Measurements from ENCODE around the gene ARL5A. TPM values are rescaled to one million over a fixed set of nuclear protein-coding genes. Genes with fewer than 3 reads are reported as not detected.

ARL5A gene
- total RNA-seq, 1 donor from 2014 or later: 129 TPM

DNA sequence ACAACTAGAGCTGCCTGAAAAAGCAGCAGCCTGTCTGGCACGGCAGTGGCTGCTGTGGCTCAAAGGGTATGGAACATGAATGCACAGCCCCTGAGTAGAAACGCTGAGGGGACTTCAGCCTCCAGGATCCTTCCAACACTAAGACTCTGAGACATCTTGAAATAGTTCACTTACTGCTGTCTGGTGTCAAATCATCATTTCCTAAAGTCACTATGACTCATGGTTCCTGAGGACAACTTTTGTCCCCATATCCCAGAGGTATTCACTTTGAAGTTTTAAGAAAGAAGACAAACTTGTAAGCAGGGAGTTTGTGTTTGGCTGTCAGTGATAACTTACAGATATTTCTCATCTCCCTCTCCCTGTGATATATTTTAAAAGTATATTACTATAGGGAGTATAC lies 60.7 kb downstream of the ARL5A start:
- no peaks in the 10 kb centered on the region for H3F3A ChIP-seq (ENCODE audit: low read depth)
- peak; percentile 20 for DNase-seq (ENCODE audit: low spot score)

DNA sequence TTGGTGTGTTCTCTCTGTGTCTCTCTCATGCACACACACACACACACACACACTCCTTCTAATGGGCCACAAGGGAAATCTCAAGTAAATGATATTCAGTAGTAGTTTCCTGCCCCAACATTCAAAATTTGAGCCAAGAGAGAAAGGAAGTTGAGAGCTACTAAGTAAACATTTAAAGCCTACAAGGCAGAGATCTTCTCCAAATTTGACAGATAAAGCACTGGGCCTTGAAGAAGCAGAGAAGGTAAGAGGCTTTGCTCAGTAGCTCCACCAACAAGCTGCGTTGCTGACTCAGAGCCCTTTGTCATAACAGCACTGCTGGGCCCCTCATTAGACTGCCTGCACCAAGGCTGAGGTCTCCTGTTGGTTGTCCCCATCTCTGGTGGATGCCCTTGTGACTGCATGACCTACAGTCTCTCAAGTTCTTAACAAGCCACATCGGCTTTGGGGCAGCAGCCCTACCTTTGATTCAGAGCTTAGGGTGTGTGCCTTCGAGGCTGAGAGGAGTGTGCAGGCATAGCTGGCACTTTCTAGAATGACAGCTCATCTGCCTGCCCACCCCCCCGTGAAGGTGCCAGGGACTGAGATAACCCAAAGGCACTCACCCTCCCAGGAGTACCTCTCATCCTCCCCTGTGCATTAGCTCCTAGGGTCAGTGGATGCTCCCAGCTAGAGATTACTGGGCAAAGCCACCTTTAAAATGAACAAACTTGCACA lies 61.6 kb downstream of the ARL5A start:
- Mint-ChIP-seq H3K27ac (peak overlapping the region; percentile 4), H3K4me3 (no peak overlapping the region), H3K9me3 (peaks cover 2% of the 10 kb centered on the region), H3K36me3 (peaks cover 8% of the 10 kb centered on the region), H3K4me1 (peaks cover 25% of the 10 kb centered on the region), H3K27me3 (ENCODE audit: insufficient read depth, low read depth) (no peaks in the 10 kb centered on the region)
- Histone ChIP-seq H3K79me2 (ENCODE audit: low read depth) (no peaks in the 10 kb centered on the region), H3F3A (ENCODE audit: low read depth) (no peaks in the 10 kb centered on the region), H3K9me3 (ENCODE audit: low read depth) (no peaks in the 10 kb centered on the region), H3K4me1 (peaks cover 15% of the 10 kb centered on the region), H3K36me3 (no peaks in the 10 kb centered on the region), H3K4me2 (no peak overlapping the region), H3K27me3 (no peaks in the 10 kb centered on the region), H3K27ac (no peak overlapping the region), H3K9ac (no peak overlapping the region), H4K20me1 (ENCODE audit: low read depth) (no peaks in the 10 kb centered on the region), H3K4me3 (no peak overlapping the region), H2AFZ (replicated peaks) (no peak overlapping the region)
- no peak for TF ChIP-seq EZH2 (IDR thresholded peaks at IDR 0.05)
- no peak for TF ChIP-seq CTCF (IDR thresholded peaks at IDR 0.05)
- no peak for TF ChIP-seq EZH2phosphoT487 (IDR thresholded peaks at IDR 0.05)
- DNase-seq (ENCODE audit: low spot score): no peak

More for the DNA sequence above, 60.7 kb downstream of the ARL5A start:
- no peak overlapping the region for H3K4me3 Mint-ChIP-seq
- H3K36me3 Mint-ChIP-seq: peaks cover 8% of the 10 kb centered on the region
- no peak overlapping the region for H3K27ac Mint-ChIP-seq
- Histone ChIP-seq H4K20me1 (ENCODE audit: low read depth) (no peaks in the 10 kb centered on the region), H3K4me2 (no peak overlapping the region), H3K4me3 (no peak overlapping the region), H3K36me3 (no peaks in the 10 kb centered on the region), H3K27ac (no peak overlapping the region), H3K4me1 (peaks cover 15% of the 10 kb centered on the region), H3K9me3 (ENCODE audit: low read depth) (no peaks in the 10 kb centered on the region), H3K9ac (no peak overlapping the region), H2AFZ (replicated peaks) (no peak overlapping the region), H3K79me2 (ENCODE audit: low read depth) (no peaks in the 10 kb centered on the region), H3K27me3 (no peaks in the 10 kb centered on the region)
- H3K4me1 Mint-ChIP-seq: peaks cover 25% of the 10 kb centered on the region
- no peaks in the 10 kb centered on the region for H3K27me3 Mint-ChIP-seq (ENCODE audit: insufficient read depth, low read depth)
- H3K9me3 Mint-ChIP-seq: peaks cover 2% of the 10 kb centered on the region
- TF ChIP-seq EZH2 (IDR thresholded peaks at IDR 0.05) (no peak), CTCF (IDR thresholded peaks at IDR 0.05) (no peak), EZH2phosphoT487 (IDR thresholded peaks at IDR 0.05) (no peak)

DNA sequence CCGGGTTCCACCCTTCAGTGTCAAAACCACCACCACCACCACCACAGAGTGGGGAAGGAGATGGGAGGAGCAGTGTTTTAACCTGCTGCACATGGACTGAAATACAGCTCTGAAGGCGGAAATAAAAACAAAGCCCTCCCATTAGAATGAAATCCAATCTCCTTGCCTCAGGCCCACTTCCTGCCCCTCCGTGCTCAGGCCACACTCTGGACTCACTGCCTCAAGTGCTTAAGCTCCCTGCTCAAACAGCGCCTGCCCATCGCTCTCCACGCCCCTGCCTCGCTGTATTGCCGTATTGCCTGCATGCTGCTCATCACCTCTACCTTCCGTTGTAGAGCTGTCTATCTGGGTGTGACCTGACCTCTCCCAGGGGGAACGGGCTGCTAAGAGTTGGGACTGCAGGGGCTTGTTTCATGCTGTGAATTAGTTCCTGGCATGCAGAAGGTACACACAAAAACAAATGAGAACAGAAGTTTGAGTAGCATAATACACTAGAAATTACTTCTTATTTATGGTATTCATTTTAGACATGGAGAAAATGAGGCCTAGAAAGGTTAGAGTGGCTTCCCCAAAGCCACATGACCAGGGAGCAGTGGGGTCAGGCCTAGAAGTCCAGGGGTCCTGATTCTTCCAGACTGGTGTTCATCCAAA lies 62.3 kb downstream of the ARL5A start:
- peaks cover 4% of the 10 kb centered on the region for H3F3A ChIP-seq (ENCODE audit: low read depth)
- H3K27me3 ChIP-seq: no peaks in the 10 kb centered on the region
- no peak overlapping the region for H2AFZ ChIP-seq (replicated peaks)
- no peak overlapping the region for H3K4me3 ChIP-seq
- H3K27me3 Mint-ChIP-seq (ENCODE audit: insufficient read depth, low read depth): no peaks in the 10 kb centered on the region
- H3K36me3 ChIP-seq: no peaks in the 10 kb centered on the region
- H3K4me3 Mint-ChIP-seq: no peak overlapping the region
- no peak overlapping the region for H3K4me2 ChIP-seq
- no peaks in the 10 kb centered on the region for H4K20me1 ChIP-seq (ENCODE audit: low read depth)
- peaks cover 21% of the 10 kb centered on the region for H3K4me1 ChIP-seq
- peaks cover 29% of the 10 kb centered on the region for H3K4me1 Mint-ChIP-seq
- H3K36me3 Mint-ChIP-seq: peaks cover 9% of the 10 kb centered on the region
- peak; percentile 7 for DNase-seq (ENCODE audit: low spot score)
- no peak overlapping the region for H3K27ac ChIP-seq
- H3K9me3 ChIP-seq (ENCODE audit: low read depth): no peaks in the 10 kb centered on the region
- no peaks in the 10 kb centered on the region for H3K79me2 ChIP-seq (ENCODE audit: low read depth)
- TF ChIP-seq CTCF (IDR thresholded peaks at IDR 0.05): no peak
- TF ChIP-seq EZH2 (IDR thresholded peaks at IDR 0.05): no peak
- TF ChIP-seq EZH2phosphoT487 (IDR thresholded peaks at IDR 0.05): no peak
- H3K27ac Mint-ChIP-seq: peak overlapping the region; percentile 19
- H3K9ac ChIP-seq: no peak overlapping the region
- H3K9me3 Mint-ChIP-seq: peaks cover 2% of the 10 kb centered on the region

Measured in neural progenitor cell (in vitro differentiated cells).